Parathyroid adenoma (tissue), 2 donors: Measurements from ENCODE around the gene SARDH.
"Not testable (repeated sequence)": the region's sequence is repeated elsewhere in the genome, so short reads cannot be mapped to it uniquely, and the experiment has no call there.

ENCODE experiments used
- H2AFZ ChIP-seq: fragments of 300-600 bp; sonication (generic); one replicate; pipeline ENCODE4 v1.7.0; 2017; ENCODE audit warnings: antibody characterized with exemption, mild to moderate bottlenecking
- H3K27ac ChIP-seq: fragments of 300-600 bp; sonication (generic); one replicate; pipeline ENCODE4 v1.7.0; 2017
- H3K27me3 ChIP-seq: fragments of 300-600 bp; sonication (generic); one replicate; pipeline ENCODE4 v1.7.0; 2017; ENCODE audit warnings: low read length; ENCODE audit not compliant: control insufficient read depth, insufficient read depth
- H3K36me3 ChIP-seq: fragments of 300-600 bp; sonication (generic); one replicate; pipeline ENCODE4 v1.7.0; 2017; ENCODE audit warnings: low read length; ENCODE audit not compliant: control insufficient read depth, insufficient read depth
- H3K4me1 ChIP-seq: fragments of 300-600 bp; sonication (generic); one replicate; pipeline ENCODE4 v1.7.0; 2017; ENCODE audit warnings: control low read depth
- H3K4me2 ChIP-seq: fragments of 300-600 bp; sonication (generic); one replicate; pipeline ENCODE4 v1.7.0; 2017; ENCODE audit warnings: low read length
- H3K4me3 ChIP-seq: fragments of 300-600 bp; sonication (generic); one replicate; pipeline ENCODE4 v1.7.0; 2017; ENCODE audit warnings: low read depth, low read length
- H3K79me2 ChIP-seq: fragments of 300-600 bp; sonication (generic); one replicate; pipeline ENCODE4 v1.7.0; 2017; ENCODE audit warnings: control low read depth
- H3K9ac ChIP-seq: fragments of 300-600 bp; sonication (generic); one replicate; pipeline ENCODE4 v1.7.0; 2017; ENCODE audit warnings: mild to moderate bottlenecking
- H3K9me3 ChIP-seq: fragments of 300-600 bp; sonication (generic); one replicate; pipeline ENCODE4 v1.7.0; 2017; ENCODE audit warnings: low read length; ENCODE audit not compliant: control insufficient read depth
- TF ChIP-seq, protein P1 (sequence below): fragments of 300-600 bp; sonication (generic); IDR thresholded peaks from one replicate; pipeline ENCODE4 v1.7.0; 2017; ENCODE audit warnings: antibody characterized with exemption, mild to moderate bottlenecking
- donor health status: primary hyperparathyroidism.

Gene SARDH

DNA sequence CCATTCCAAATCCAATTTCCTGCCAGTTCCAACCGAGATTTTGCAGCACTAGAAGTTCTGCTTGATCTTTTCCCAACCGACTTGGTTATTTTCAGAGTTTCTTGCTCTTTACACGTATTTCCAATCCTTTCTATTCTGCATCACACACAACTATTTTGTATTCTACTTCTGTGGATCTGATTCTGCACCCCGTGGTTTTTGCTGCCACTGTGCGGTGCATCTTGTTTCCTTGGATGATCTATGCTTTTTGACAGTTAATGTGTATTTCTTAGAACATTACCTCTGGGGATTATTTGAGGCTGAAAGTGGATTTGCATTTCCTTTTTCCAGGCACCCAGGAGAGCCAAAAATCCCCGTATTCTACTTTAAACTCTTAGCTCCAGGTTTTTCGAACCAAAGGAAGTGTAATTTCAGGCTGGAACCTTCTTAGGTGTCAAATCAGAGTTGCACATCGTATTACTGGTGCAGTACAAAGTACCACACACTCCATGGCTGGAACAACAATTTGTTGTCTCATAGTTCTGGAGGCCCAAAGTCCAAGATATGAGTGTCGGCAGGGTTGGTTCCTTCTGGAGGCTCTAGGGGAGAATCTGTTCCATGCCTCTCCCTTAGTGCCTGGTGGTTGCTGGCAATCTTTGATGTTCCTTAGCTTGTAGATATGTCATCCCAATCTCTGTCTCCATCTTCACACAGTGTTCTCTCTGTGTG, 14.7 kb upstream of the SARDH start:
- H3K36me3 ChIP-seq, result no peaks in the 10 kb centered on the region
- TF ChIP-seq, protein P1, sequence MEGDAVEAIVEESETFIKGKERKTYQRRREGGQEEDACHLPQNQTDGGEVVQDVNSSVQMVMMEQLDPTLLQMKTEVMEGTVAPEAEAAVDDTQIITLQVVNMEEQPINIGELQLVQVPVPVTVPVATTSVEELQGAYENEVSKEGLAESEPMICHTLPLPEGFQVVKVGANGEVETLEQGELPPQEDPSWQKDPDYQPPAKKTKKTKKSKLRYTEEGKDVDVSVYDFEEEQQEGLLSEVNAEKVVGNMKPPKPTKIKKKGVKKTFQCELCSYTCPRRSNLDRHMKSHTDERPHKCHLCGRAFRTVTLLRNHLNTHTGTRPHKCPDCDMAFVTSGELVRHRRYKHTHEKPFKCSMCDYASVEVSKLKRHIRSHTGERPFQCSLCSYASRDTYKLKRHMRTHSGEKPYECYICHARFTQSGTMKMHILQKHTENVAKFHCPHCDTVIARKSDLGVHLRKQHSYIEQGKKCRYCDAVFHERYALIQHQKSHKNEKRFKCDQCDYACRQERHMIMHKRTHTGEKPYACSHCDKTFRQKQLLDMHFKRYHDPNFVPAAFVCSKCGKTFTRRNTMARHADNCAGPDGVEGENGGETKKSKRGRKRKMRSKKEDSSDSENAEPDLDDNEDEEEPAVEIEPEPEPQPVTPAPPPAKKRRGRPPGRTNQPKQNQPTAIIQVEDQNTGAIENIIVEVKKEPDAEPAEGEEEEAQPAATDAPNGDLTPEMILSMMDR, result no peak
- no peak overlapping the region for H3K27ac ChIP-seq
- H3K79me2 ChIP-seq, result no peaks in the 10 kb centered on the region
- no peaks in the 10 kb centered on the region for H3K27me3 ChIP-seq
- H3K9ac ChIP-seq, result no peak overlapping the region
- H3K4me1 ChIP-seq, result no peaks in the 10 kb centered on the region
- H3K9me3 ChIP-seq, result no peaks in the 10 kb centered on the region
- H3K4me3 ChIP-seq, result no peak overlapping the region
- no peak overlapping the region for H2AFZ ChIP-seq
- H3K4me2 ChIP-seq, result no peak overlapping the region

- H3K9ac ChIP-seq, result no peak overlapping the region
- H3K27ac ChIP-seq, result no peak overlapping the region
- H3K4me3 ChIP-seq, result no peak overlapping the region
- H3K79me2 ChIP-seq, result no peaks in the 10 kb centered on the region
- H3K27me3 ChIP-seq, result no peaks in the 10 kb centered on the region
- no peaks in the 10 kb centered on the region for H3K36me3 ChIP-seq
- H3K4me1 ChIP-seq, result no peaks in the 10 kb centered on the region
- H3K4me2 ChIP-seq, result no peak overlapping the region
- H2AFZ ChIP-seq, result no peak overlapping the region
- no peaks in the 10 kb centered on the region for H3K9me3 ChIP-seq
- TF ChIP-seq, protein P1, result no peak
These were observed 13.0 kb upstream of the SARDH start for GRCh38 chr9:133750982-133751649.

DNA sequence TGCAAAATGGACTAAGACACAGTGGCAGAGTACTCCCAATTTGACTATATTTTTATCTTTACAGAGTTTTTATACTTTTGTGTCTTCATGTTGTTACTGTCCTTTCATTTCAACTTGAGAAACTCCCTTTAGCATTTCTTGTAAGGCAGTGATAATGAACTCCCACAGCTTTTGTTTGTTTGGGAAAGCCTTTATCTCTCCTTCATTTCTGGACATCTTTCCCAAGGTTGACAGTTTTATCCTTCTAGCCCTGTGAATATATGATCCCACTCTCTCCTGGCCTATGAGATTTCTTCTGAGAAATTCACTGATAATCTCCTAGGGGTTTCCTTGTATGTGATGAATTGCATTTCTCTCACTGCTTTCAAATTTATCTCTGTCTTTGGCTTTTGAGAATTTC, 9.2 kb upstream of the SARDH start:
- no peaks in the 10 kb centered on the region for H3K4me1 ChIP-seq
- no peak overlapping the region for H2AFZ ChIP-seq
- TF ChIP-seq, protein P1, result no peak
- H3K9ac ChIP-seq, result no peak overlapping the region
- H3K4me2 ChIP-seq, result no peak overlapping the region
- no peaks in the 10 kb centered on the region for H3K27me3 ChIP-seq
- H3K9me3 ChIP-seq, result no peaks in the 10 kb centered on the region
- no peak overlapping the region for H3K27ac ChIP-seq
- no peak overlapping the region for H3K4me3 ChIP-seq
- no peaks in the 10 kb centered on the region for H3K79me2 ChIP-seq
- no peaks in the 10 kb centered on the region for H3K36me3 ChIP-seq

GRCh38 chr9:133744528-133744927, 6.4 kb upstream of the SARDH start:
- H3K79me2 ChIP-seq, H3K27me3 ChIP-seq, H2AFZ ChIP-seq, H3K27ac ChIP-seq, H3K4me1 ChIP-seq, H3K4me2 ChIP-seq, H3K4me3 ChIP-seq, H3K9ac ChIP-seq, H3K9me3 ChIP-seq, H3K36me3 ChIP-seq: not testable (repeated sequence)

DNA sequence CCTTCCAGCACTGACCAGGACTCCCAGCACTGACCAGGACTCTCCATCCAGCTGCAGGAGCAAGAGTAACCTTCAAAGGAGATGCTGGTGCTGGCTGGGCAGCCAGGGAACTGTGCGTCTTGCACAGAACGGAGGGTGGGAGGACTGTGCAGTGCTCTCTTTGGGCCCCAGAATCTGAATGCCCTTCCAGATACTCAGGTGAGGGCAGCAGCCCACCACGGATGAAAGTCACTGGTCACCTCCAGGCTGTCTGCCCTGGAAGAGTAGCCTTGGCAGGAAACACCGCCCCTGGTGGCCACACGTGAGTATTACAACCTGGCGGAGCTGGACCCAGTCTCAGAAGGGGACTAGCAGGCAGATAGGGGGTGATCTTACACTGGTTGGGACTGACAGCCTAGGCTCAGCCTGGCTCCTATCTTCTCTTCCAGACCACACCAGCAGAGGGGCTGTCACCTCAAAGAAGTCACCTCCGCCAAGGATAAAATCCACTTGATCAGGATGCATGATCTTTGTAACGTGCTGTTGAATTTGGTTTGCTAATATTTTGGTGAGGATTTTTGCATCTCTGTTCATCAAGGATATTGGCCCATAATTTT, 4.8 kb upstream of the SARDH start:
- no peak overlapping the region for H3K9ac ChIP-seq
- H3K27ac ChIP-seq, result no peak overlapping the region
- no peak overlapping the region for H3K4me3 ChIP-seq
- no peaks in the 10 kb centered on the region for H3K79me2 ChIP-seq
- no peaks in the 10 kb centered on the region for H3K36me3 ChIP-seq
- no peaks in the 10 kb centered on the region for H3K4me1 ChIP-seq
- H3K9me3 ChIP-seq, result no peaks in the 10 kb centered on the region
- no peak overlapping the region for H2AFZ ChIP-seq
- H3K4me2 ChIP-seq, result no peak overlapping the region
- no peaks in the 10 kb centered on the region for H3K27me3 ChIP-seq
- TF ChIP-seq, protein P1, result peak; percentile 93
